Endothelial cell of umbilical vein (primary cell): Measurements from ENCODE around the gene SALL2. TPM values are rescaled to one million over a fixed set of nuclear protein-coding genes. Genes with fewer than 3 reads are reported as not detected.

ENCODE experiments used
- BruUV-seq: library from RNA; stranded (reverse); fragments of 400-500 nt; replicated peaks from 2 replicates; lab custom pipeline; 2021; lab: Mats Ljungman, UMichigan
- CTCF ChIA-PET: fragments of 300-600, 350-600 bp; sonication (Branson Sonifier 250); formaldehyde crosslinking; loops from one replicate; lab custom pipeline; 2021; ENCODE audit warnings: antibody characterized with exemption, inconsistent platforms; lab: Charles Lee
- POLR2A ChIA-PET: fragments of 300-600, 350-600 bp; sonication (Branson Sonifier 250); formaldehyde crosslinking; loops from one replicate; lab custom pipeline; 2021; ENCODE audit warnings: antibody characterized with exemption, inconsistent platforms; lab: Charles Lee
- DNase-seq: peaks from one replicate; pipeline ENCODE4 v3.0.0-alpha.2; 2011; ENCODE audit warnings: low read depth, low spot score
- FAIRE-seq: peaks from 2 replicates; lab custom pipeline; 2011; peaks lifted over from hg19 to GRCh38; lab: Jason Lieb, UNC
- H2AFZ ChIP-seq: 2 replicates; pipeline ENCODE4 v1.6.0; 2012; ENCODE audit warnings: low read depth, low read length, control low read depth, inconsistent platforms
- H3K27ac ChIP-seq: 2 replicates; pipeline ENCODE4 v1.5.1; 2011; ENCODE audit warnings: low read depth, mild to moderate bottlenecking, control low read depth, low read length, moderate library complexity; ENCODE audit not compliant: insufficient read depth
- H3K27me3 ChIP-seq, 2 experiments: 2 replicates each; pipeline versions ENCODE4 v1.6.0 to v1.6.1; 2011; ENCODE audit warnings: low read length in 2 of 2, mixed read lengths in 1 of 2; ENCODE audit not compliant: control insufficient read depth in 2 of 2, insufficient read depth in 2 of 2
- H3K36me3 ChIP-seq, 2 experiments: 2 replicates in 1 of 2; 3 replicates in 1 of 2; pipeline ENCODE4 v1.5.1; 2011; ENCODE audit warnings: low read length in 2 of 2, mild to moderate bottlenecking in 1 of 2, moderate library complexity in 1 of 2; ENCODE audit not compliant: control insufficient read depth in 2 of 2, insufficient read depth in 2 of 2; ENCODE audit errors: extremely low read depth in 1 of 2
- H3K4me1 ChIP-seq: 3 replicates; pipeline ENCODE4 v1.5.1; 2011; ENCODE audit warnings: mild to moderate bottlenecking, low read length; ENCODE audit not compliant: control insufficient read depth, insufficient read depth; ENCODE audit errors: extremely low read depth
- H3K4me2 ChIP-seq: 2 replicates; pipeline ENCODE4 v1.6.1; 2011; ENCODE audit warnings: low read length, control low read depth, mixed read lengths; ENCODE audit not compliant: insufficient read depth
- H3K4me3 ChIP-seq, 3 experiments: fragments of 200-600 bp in 1 of 3; sonication (generic), shearing (Covaris generic) in 1 of 3; replicated peaks in 1 of 3; 2 replicates each; pipeline ENCODE4 v1.5.1; 2011 to 2016; ENCODE audit warnings: control low read depth in 3 of 3, low read length in 3 of 3, mild to moderate bottlenecking in 2 of 3, inconsistent platforms in 1 of 3, low read depth in 1 of 3, moderate library complexity in 1 of 3; ENCODE audit not compliant: insufficient read depth in 1 of 3
- H3K79me2 ChIP-seq: 2 replicates; pipeline ENCODE4 v1.6.0; 2012; ENCODE audit warnings: low read length, inconsistent platforms; ENCODE audit not compliant: control insufficient read depth, insufficient read depth
- H3K9ac ChIP-seq: replicated peaks from 2 replicates; pipeline ENCODE3; 2011; ENCODE audit warnings: low read length, control low read depth; ENCODE audit not compliant: insufficient read depth; ENCODE audit errors: extremely low read depth
- H3K9me1 ChIP-seq: replicated peaks from 3 replicates; pipeline ENCODE4 v1.6.0; 2011; ENCODE audit warnings: mild to moderate bottlenecking, low read length; ENCODE audit not compliant: control insufficient read depth, insufficient read depth; ENCODE audit errors: extremely low read depth
- H3K9me3 ChIP-seq: replicated peaks from 2 replicates; pipeline ENCODE4 v1.5.1; 2012; ENCODE audit warnings: low read length, inconsistent platforms; ENCODE audit not compliant: control insufficient read depth, insufficient read depth
- H4K20me1 ChIP-seq: replicated peaks from 2 replicates; pipeline ENCODE3; 2011; ENCODE audit warnings: mild to moderate bottlenecking, low read length; ENCODE audit not compliant: control insufficient read depth, insufficient read depth; ENCODE audit errors: extremely low read depth
- EZH2 ChIP-seq: IDR thresholded peaks from 2 replicates; pipeline ENCODE4 v1.6.1; 2012; ENCODE audit warnings: borderline replicate concordance, low read depth, mild to moderate bottlenecking, moderate library complexity, low read length, inconsistent platforms; ENCODE audit not compliant: severe bottlenecking
- FOS ChIP-seq: IDR thresholded peaks from 2 replicates; pipeline ENCODE4 v1.6.1; 2011; ENCODE audit warnings: mild to moderate bottlenecking, low read length, moderate library complexity, borderline replicate concordance; ENCODE audit not compliant: insufficient read depth
- GATA2 ChIP-seq: IDR thresholded peaks from 2 replicates; pipeline ENCODE4 v1.7.0; 2011; ENCODE audit warnings: low read depth, mild to moderate bottlenecking, moderate library complexity, mixed read lengths, low read length; ENCODE audit not compliant: insufficient read length, insufficient read depth
- JUN ChIP-seq: IDR thresholded peaks from 2 replicates; pipeline ENCODE4 v1.6.1; 2011; ENCODE audit warnings: borderline replicate concordance, low read depth; ENCODE audit not compliant: insufficient read length, insufficient read depth
- MYC ChIP-seq: IDR thresholded peaks from one replicate; pipeline ENCODE4 v1.6.1; 2011; ENCODE audit warnings: mild to moderate bottlenecking, low read depth, low read length
- POLR2A ChIP-seq: IDR thresholded peaks from 2 replicates; pipeline ENCODE4 v1.6.1; 2012; ENCODE audit warnings: low read depth, mild to moderate bottlenecking, control low read depth, low read length
- POLR2AphosphoS5 ChIP-seq: IDR thresholded peaks from 2 replicates; pipeline ENCODE4 v1.6.1; 2012; ENCODE audit warnings: low read depth, mild to moderate bottlenecking, control low read depth, low read length, moderate library complexity; ENCODE audit not compliant: insufficient read depth
- dilution Hi-C: fragments of 300-500 bp; cut with MboI; formaldehyde crosslinking; loops from one replicate; pipeline ENCODE4 v1.15.0; 2019; ENCODE audit warnings: low sequenced_read_pairs; ENCODE audit not compliant: extremely low pct_ligation_motif_present
- intact Hi-C: fragments of 100-400 bp; cut with micrococcal nuclease; formaldehyde crosslinking; loops from one replicate; pipeline ENCODE4 v1.10.0; 2022
- polyA plus RNA-seq, 4 experiments: library from polyadenylated mRNA; depleted of rRNA in 3 of 4; stranded (reverse) in 3 of 4; unstranded in 1 of 4; fragments of >200 nt; gene quantifications; 2 replicates each; pipeline versions ENCODE4 v1.2.1 to v1.2.3, GENCODE V29; 2011 to 2012; ENCODE audit warnings: missing spikeins in 1 of 4
- total RNA-seq: library from RNA; stranded (reverse); gene quantifications from 2 replicates; pipeline ENCODE4 v1.2.3, GENCODE V29; 2021
- TF ChIP-seq, protein P1 (sequence below), 2 donors: IDR thresholded peaks; 1 replicate in 1 of 2; 2 replicates in 1 of 2; pipeline ENCODE4 v1.5.1; 2011; ENCODE audit warnings: low read length in 2 of 2, mild to moderate bottlenecking in 2 of 2, moderate library complexity in 2 of 2, control low read depth in 1 of 2, inconsistent platforms in 1 of 2, low read depth in 1 of 2; ENCODE audit not compliant: insufficient read depth in 1 of 2; ENCODE audit errors: extremely low read depth in 1 of 2
- TF ChIP-seq, protein P2 (sequence below): IDR thresholded peaks from 2 replicates; pipeline ENCODE4 v1.6.1; 2011; ENCODE audit not compliant: insufficient read depth, insufficient read length

SALL2 gene
- total and polyA plus RNA-seq, 2 donors (not counting 3 experiments of a cell fraction or from before 2014, with no cell fraction given), result 2.8 to 4.6 TPM

DNA sequence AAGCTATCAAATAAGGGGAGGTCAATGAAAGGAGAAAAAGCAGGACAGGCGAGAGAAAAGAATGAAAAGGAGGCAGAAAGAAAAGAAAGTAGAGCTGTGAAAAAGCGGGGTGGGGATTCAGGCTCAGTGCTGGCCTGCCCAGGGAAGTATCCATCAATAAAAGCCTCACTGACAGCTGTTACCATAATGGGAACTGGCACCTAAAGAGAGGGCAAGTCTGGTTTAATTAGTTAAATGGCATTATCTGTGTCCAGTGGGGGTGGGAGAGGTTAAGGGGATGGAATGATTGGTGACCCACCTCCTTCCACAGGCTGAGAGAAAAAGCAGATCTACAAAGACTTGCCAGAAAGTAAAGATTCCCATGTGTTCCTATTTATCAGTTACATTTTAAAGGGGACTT, 7.4 kb downstream of the SALL2 start:
- H3K9ac ChIP-seq, result no peak overlapping the region
- CTCF ChIA-PET, result interaction anchor here (1.0 kb wide), 1 partner anchor 16 kb away, joined by 3 read pairs; no protein-coding TSS in a partner anchor
- no peak overlapping the region for H2AFZ ChIP-seq
- H4K20me1 ChIP-seq, result no peaks in the 10 kb centered on the region
- DNase-seq (no peak), FAIRE-seq (no peak)
- no peaks in the 10 kb centered on the region for H3K4me1 ChIP-seq
- no peak overlapping the region for H3K27ac ChIP-seq
- no TSS peak for BruUV-seq
- no peak overlapping the region for H3K4me2 ChIP-seq
- POLR2A ChIA-PET, result no interaction called here
- TF ChIP-seq, protein P1, sequence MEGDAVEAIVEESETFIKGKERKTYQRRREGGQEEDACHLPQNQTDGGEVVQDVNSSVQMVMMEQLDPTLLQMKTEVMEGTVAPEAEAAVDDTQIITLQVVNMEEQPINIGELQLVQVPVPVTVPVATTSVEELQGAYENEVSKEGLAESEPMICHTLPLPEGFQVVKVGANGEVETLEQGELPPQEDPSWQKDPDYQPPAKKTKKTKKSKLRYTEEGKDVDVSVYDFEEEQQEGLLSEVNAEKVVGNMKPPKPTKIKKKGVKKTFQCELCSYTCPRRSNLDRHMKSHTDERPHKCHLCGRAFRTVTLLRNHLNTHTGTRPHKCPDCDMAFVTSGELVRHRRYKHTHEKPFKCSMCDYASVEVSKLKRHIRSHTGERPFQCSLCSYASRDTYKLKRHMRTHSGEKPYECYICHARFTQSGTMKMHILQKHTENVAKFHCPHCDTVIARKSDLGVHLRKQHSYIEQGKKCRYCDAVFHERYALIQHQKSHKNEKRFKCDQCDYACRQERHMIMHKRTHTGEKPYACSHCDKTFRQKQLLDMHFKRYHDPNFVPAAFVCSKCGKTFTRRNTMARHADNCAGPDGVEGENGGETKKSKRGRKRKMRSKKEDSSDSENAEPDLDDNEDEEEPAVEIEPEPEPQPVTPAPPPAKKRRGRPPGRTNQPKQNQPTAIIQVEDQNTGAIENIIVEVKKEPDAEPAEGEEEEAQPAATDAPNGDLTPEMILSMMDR (IDR thresholded peaks at IDR 0.05; ENCODE audit: extremely low read depth in 1 of 2, insufficient read depth in 1 of 2, low read depth in 1 of 2, low read length in 2 of 2), result no peak
- no peak for TF ChIP-seq FOS
- no peak for TF ChIP-seq EZH2
- no peak for TF ChIP-seq MYC
- no peak for TF ChIP-seq POLR2A
- TF ChIP-seq GATA2, result no peak
- TF ChIP-seq JUN, result no peak
- no peak for TF ChIP-seq POLR2AphosphoS5
- TF ChIP-seq, protein P2, sequence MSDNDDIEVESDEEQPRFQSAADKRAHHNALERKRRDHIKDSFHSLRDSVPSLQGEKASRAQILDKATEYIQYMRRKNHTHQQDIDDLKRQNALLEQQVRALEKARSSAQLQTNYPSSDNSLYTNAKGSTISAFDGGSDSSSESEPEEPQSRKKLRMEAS, result no peak
- intact Hi-C loops (no loop called here), dilution Hi-C loops (no loop called here)
- no peaks in the 10 kb centered on the region for H3K9me1 ChIP-seq
- H3K79me2 ChIP-seq, result no peaks in the 10 kb centered on the region
- H3K36me3 ChIP-seq, result no peaks in the 10 kb centered on the region
- peaks cover 17 to 19% of the 10 kb centered on the region in 2 experiments for H3K27me3 ChIP-seq
- no peaks in the 10 kb centered on the region for H3K9me3 ChIP-seq
- no peak overlapping the region for H3K4me3 ChIP-seq
